Esophagus (tissue), 2 donors: Measurements from ENCODE around the gene TRAPPC3. TPM values are rescaled to one million over a fixed set of nuclear protein-coding genes. Genes with fewer than 3 reads are reported as not detected.

ENCODE experiments used
- H3K27ac ChIP-seq, 2 donors: one replicate each; pipeline ENCODE4 v1.5.1; 2013; ENCODE audit warnings: low read depth in 2 of 2, mild to moderate bottlenecking in 2 of 2, inconsistent platforms in 1 of 2, low read length in 1 of 2, moderate library complexity in 1 of 2
- H3K27me3 ChIP-seq, 2 donors: one replicate each; pipeline ENCODE4 v1.6.1; 2013; ENCODE audit warnings: low read length in 2 of 2, control low read depth in 1 of 2, mild to moderate bottlenecking in 1 of 2; ENCODE audit not compliant: insufficient read depth in 2 of 2, control insufficient read depth in 1 of 2
- H3K36me3 ChIP-seq, 2 donors: one replicate each; pipeline ENCODE4 v1.6.1; 2013; ENCODE audit warnings: low read length in 1 of 2; ENCODE audit not compliant: control insufficient read depth in 2 of 2, insufficient read depth in 2 of 2
- H3K4me1 ChIP-seq, 2 donors: one replicate each; pipeline ENCODE4 v1.6.1; 2013; ENCODE audit warnings: low read length in 1 of 2; ENCODE audit not compliant: control insufficient read depth in 2 of 2, insufficient read depth in 2 of 2
- H3K4me3 ChIP-seq, 2 donors: one replicate each; pipeline ENCODE4 v1.5.1; 2013; ENCODE audit warnings: low read length in 2 of 2, mild to moderate bottlenecking in 2 of 2, low read depth in 1 of 2, moderate library complexity in 1 of 2
- H3K9me3 ChIP-seq, 2 donors: one replicate each; pipeline ENCODE4 v1.6.1; 2013; ENCODE audit warnings: mild to moderate bottlenecking in 2 of 2, low read depth in 1 of 2, low read length in 1 of 2, moderate library complexity in 1 of 2; ENCODE audit not compliant: control insufficient read depth in 2 of 2, insufficient read depth in 1 of 2
- WGBS, 2 donors: extraction: QIAGEN DNeasy Blood & Tissue Kit; methylation state at CpG; one replicate each; pipeline ENCODE4 v1.1.7; 2013; 5-methylcytosine and 5-hydroxymethylcytosine counted together
- polyA plus RNA-seq, 2 donors: library from polyadenylated mRNA; stranded (reverse); fragments of 200-250 nt; gene quantifications; one replicate each; pipeline ENCODE4 v1.2.3, GENCODE V29; 2013
- donor health status: healthy with polysubstance abuse.
- donor health status: Bipolar disorder and iron deficiency.

TRAPPC3 gene
- polyA plus RNA-seq, 2 donors, result 38.2 to 77.1 TPM

- Histone ChIP-seq H3K36me3 (peaks cover 6 to 40% of the 10 kb centered on the region in 2 donors), H3K4me3 (no peak overlapping the region), H3K4me1 (peaks cover 0 to 13% of the 10 kb centered on the region in 2 donors), H3K27ac (no peak overlapping the region), H3K27me3 (no peaks in the 10 kb centered on the region), H3K9me3 (no peaks in the 10 kb centered on the region)
- WGBS, 2 donors, result 91 to 93% methylated on average over 13 of the region's 13 CpGs
Observed at GRCh38 chr1:36091698-36092097, 57.6 kb downstream of the TRAPPC3 start.

- Histone ChIP-seq H3K4me1 (peaks cover 0 to 13% of the 10 kb centered on the region in 2 donors), H3K27ac (no peak overlapping the region), H3K36me3 (peaks cover 6 to 40% of the 10 kb centered on the region in 2 donors), H3K4me3 (no peak overlapping the region), H3K27me3 (no peaks in the 10 kb centered on the region), H3K9me3 (no peaks in the 10 kb centered on the region)
- 91 to 92% methylated on average over 4 of the region's 4 CpGs for WGBS, 2 donors
Observed at GRCh38 chr1:36091141-36091540, 58.1 kb downstream of the TRAPPC3 start.

- Histone ChIP-seq H3K27me3 (no peaks in the 10 kb centered on the region), H3K36me3 (peaks cover 6 to 33% of the 10 kb centered on the region in 2 donors), H3K4me1 (peaks cover 0 to 13% of the 10 kb centered on the region in 2 donors), H3K27ac (peak overlapping the region; percentile 89 to 90), H3K9me3 (no peaks in the 10 kb centered on the region), H3K4me3 (peak overlapping the region; percentile 63 to 95)
- WGBS, 2 donors, result 4 to 6% methylated on average over 32 of the region's 32 CpGs
Observed at GRCh38 chr1:36089393-36090121, 59.7 kb downstream of the TRAPPC3 start.

GRCh38 chr1:36088577-36089392 lies 60.5 kb downstream of the TRAPPC3 start, which contains the start of gene ADPRS:
Gene ADPRS (plus strand): TSS chr1:36088892. CDS start chr1:36088905, 13 bp downstream.
- peak within 1 kb of the TSS; percentile 63 to 95 for H3K4me3 ChIP-seq
- 0 to 1% methylated on average over 64 to 84 of the region's 84 CpGs for WGBS, 2 donors
- H3K9me3 ChIP-seq, result no peaks in the 10 kb centered on the region
- peaks cover 6 to 26% of the 10 kb centered on the region in 2 donors for H3K36me3 ChIP-seq
- no peaks in the 10 kb centered on the region for H3K27me3 ChIP-seq
- H3K27ac ChIP-seq, result peak within 1 kb of the TSS; percentile 89 to 90
- H3K4me1 ChIP-seq, result peaks cover 0 to 13% of the 10 kb centered on the region in 2 donors

DNA sequence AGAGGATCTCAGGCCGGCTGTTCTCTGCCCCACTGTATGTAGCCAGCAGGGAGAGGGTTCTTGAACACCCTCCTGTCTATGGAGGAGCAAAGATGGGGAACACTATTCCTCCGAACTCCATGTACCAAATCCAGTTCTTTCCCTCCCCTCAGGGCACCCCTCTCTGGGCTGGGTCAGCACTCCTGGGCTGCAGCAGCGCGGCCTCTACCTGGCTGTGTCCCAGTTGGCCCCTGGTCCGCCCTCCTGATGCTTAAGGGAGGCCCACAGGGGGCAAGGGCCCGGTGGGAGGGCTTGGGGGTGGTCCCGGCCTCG lies 61.1 kb downstream of the TRAPPC3 start:
- Histone ChIP-seq H3K4me3 (peak overlapping the region; percentile 63 to 95), H3K9me3 (no peaks in the 10 kb centered on the region), H3K4me1 (peaks cover 0 to 13% of the 10 kb centered on the region in 2 donors), H3K27me3 (no peaks in the 10 kb centered on the region), H3K36me3 (peaks cover 5 to 20% of the 10 kb centered on the region in 2 donors), H3K27ac (peak overlapping the region in 1 of 2 donors; percentile 16)
- WGBS, 2 donors, result 21 to 30% methylated on average over 6 to 8 of the region's 8 CpGs

DNA sequence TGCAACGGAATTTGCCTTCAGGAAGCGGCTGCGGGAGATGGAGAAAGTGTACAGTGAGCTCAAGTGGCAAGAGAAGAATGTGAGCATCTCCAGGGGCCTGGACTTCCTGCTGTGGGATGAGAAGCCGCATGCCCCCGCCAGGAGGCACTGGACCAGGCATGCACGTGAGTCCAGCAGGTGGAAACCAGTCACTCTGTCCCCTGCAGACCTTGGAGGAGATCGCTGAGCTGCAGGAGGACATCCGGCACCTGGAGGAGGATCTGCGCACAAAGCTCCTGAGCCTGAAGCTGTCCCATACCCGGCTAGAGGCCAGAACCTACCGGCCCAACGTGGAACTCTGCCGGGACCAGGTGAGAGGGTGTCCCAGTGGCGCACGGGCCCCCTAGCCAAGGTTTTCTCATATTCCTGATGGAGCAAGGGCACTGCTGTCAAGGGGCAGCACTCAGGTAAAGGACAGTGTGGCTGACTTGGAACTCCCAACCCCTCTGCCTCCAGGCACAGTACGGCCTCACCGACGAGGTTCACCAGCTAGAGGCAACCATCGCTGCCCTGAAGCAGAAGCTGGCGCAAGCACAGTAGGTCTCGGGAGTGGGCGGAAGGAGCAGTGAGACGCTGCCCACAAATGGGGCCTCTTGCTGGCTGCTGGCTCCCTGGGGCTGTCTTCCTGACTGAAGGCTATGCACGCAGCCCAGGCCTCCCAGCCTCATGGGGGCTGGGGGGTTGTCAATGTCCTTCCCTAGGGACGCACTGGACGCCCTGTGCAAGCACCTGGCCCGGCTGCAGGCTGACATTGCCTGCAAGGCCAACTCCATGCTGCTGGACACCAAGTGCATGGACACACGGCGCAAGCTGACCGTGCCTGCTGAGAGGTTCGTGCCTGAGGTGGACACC lies 61.8 kb downstream of the TRAPPC3 start:
- H3K9me3 ChIP-seq, result no peaks in the 10 kb centered on the region
- peaks cover 0 to 13% of the 10 kb centered on the region in 2 donors for H3K36me3 ChIP-seq
- H3K27ac ChIP-seq, result no peak overlapping the region
- H3K27me3 ChIP-seq, result no peaks in the 10 kb centered on the region
- peaks cover 0 to 13% of the 10 kb centered on the region in 2 donors for H3K4me1 ChIP-seq
- no peak overlapping the region for H3K4me3 ChIP-seq
- WGBS, 2 donors, result 90 to 92% methylated on average over 31 of the region's 31 CpGs

Other genes starting within 250 kb of the TRAPPC3 start
- gene AGO3, start 218.4 kb downstream of the TRAPPC3 start, polyA plus RNA-seq, result 1 to 10 TPM; 2.6 to 3.2 TPM
- under 1 TPM; 0.09 to 0.39 TPM for gene TEKT2, start 65.4 kb downstream of the TRAPPC3 start, polyA plus RNA-seq
- gene ADPRS, start 60.6 kb downstream of the TRAPPC3 start, polyA plus RNA-seq, result 10 to 100 TPM; 28.2 to 40.3 TPM
- 1 to 10 TPM; 2.0 to 2.9 TPM for gene COL8A2, start 24.3 kb downstream of the TRAPPC3 start, polyA plus RNA-seq
- 10 to 100 TPM; 33.1 to 55.3 TPM for gene MAP7D1, start 6.7 kb upstream of the TRAPPC3 start, polyA plus RNA-seq
- gene THRAP3, start 75.0 kb upstream of the TRAPPC3 start, polyA plus RNA-seq, result 10 to 100 TPM; 19.5 to 30.8 TPM
- 10 to 100 TPM in 1 of 2 donors, 1 to 10 TPM in 1; 3.9 to 15.6 TPM for gene SH3D21, start 156.9 kb upstream of the TRAPPC3 start, polyA plus RNA-seq
- gene EVA1B, start 174.2 kb upstream of the TRAPPC3 start, polyA plus RNA-seq, result 1 to 10 TPM; 6.1 to 9.3 TPM
- 10 to 100 TPM; 33.9 to 34.5 TPM for gene STK40, start 236.4 kb upstream of the TRAPPC3 start, polyA plus RNA-seq
- 10 to 100 TPM; 16.8 to 30.7 TPM for gene LSM10, start 248.4 kb upstream of the TRAPPC3 start, polyA plus RNA-seq